Measurements from ENCODE around the gene ERVK3-1. TPM values are rescaled to one million over a fixed set of nuclear protein-coding genes. Genes with fewer than 3 reads are reported as not detected.

The ERVK3-1 gene
- total RNA-seq, 1 donor from 2014 or later = 40.4 TPM

- H3K4me3 ChIP-seq (ENCODE audit: low read depth, low read length) = peak overlapping the region; percentile 77
Observed at GRCh38 chr19:58279925-58280316, 25.3 kb upstream of the ERVK3-1 start.

DNA sequence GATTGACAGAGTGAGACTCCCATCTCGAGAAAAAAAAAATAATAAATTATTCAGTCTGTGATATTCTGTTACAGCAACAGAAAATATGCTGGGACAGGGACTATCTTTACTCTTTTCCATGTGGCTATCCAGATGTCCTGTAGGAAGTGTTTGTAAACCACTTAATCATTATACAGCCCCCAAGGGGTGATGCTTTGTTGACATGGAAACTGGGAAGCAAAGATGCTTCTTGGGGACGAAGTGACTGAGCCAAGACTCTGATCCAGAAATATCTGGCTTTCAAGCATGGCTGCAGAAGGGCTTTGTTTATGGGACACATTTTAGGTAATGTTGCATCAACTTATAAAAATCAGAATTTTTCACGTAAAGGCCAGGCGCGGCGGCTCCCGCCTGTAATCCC is 21.0 kb upstream of the ERVK3-1 start:
- no peak overlapping the region for H3K4me3 ChIP-seq (ENCODE audit: low read depth, low read length)
- TF ChIP-seq, protein P1, sequence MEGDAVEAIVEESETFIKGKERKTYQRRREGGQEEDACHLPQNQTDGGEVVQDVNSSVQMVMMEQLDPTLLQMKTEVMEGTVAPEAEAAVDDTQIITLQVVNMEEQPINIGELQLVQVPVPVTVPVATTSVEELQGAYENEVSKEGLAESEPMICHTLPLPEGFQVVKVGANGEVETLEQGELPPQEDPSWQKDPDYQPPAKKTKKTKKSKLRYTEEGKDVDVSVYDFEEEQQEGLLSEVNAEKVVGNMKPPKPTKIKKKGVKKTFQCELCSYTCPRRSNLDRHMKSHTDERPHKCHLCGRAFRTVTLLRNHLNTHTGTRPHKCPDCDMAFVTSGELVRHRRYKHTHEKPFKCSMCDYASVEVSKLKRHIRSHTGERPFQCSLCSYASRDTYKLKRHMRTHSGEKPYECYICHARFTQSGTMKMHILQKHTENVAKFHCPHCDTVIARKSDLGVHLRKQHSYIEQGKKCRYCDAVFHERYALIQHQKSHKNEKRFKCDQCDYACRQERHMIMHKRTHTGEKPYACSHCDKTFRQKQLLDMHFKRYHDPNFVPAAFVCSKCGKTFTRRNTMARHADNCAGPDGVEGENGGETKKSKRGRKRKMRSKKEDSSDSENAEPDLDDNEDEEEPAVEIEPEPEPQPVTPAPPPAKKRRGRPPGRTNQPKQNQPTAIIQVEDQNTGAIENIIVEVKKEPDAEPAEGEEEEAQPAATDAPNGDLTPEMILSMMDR (conservative IDR thresholded peaks at IDR 0.05; ENCODE audit: low read depth, low read length) = no peak
- DNase-seq (ENCODE audit: low read depth) = no peak

More at GRCh38 chr19:58279925-58280316, 25.3 kb upstream of the ERVK3-1 start:
- TF ChIP-seq, protein P1 (conservative IDR thresholded peaks at IDR 0.05; ENCODE audit: low read depth, low read length) = no peak
- peak; percentile 29 for DNase-seq (ENCODE audit: low read depth)

DNA sequence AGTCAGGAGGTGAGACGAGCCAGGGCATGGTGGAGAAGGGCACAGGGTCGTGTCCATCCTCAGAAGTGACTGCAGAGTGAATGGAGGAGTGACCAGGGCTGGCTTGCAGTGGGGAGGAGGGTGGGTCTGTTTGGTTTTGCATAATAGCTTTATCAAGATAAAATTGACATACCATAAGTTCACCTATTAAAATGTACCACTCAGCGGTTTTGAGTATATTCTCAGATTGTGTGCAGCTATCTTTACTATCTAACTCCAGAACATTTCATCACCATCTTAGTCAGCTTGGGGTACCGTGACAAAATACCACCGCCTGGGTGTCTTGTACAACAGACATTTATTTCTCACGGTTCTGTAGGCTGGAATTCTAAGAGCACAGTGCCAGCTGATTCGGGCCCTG is 13.2 kb upstream of the ERVK3-1 start:
- TF ChIP-seq, protein P1 (conservative IDR thresholded peaks at IDR 0.05; ENCODE audit: low read depth, low read length) = no peak
- no peak for DNase-seq (ENCODE audit: low read depth)
- no peak overlapping the region for H3K4me3 ChIP-seq (ENCODE audit: low read depth, low read length)

DNA sequence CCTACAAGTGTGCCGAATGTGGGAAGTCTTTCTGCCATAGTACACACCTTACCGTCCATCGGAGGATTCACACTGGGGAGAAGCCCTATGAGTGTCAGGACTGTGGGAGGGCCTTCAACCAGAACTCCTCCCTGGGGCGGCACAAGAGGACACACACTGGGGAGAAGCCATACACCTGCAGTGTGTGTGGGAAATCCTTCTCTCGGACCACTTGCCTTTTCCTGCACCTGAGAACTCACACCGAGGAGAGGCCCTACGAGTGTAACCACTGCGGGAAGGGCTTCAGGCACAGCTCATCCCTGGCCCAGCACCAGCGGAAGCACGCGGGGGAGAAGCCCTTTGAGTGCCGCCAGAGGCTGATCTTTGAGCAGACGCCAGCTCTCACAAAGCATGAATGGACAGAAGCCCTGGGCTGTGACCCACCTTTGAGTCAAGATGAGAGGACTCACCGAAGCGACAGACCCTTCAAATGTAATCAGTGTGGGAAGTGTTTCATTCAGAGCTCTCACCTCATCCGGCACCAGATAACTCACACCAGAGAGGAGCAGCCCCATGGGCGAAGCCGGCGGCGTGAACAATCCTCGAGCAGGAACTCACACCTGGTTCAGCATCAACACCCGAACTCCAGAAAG is 10.3 kb upstream of the ERVK3-1 start:
- H3K4me3 ChIP-seq (ENCODE audit: low read depth, low read length) = no peak overlapping the region
- TF ChIP-seq, protein P1 (conservative IDR thresholded peaks at IDR 0.05; ENCODE audit: low read depth, low read length) = no peak
- DNase-seq (ENCODE audit: low read depth) = no peak

- DNase-seq (ENCODE audit: low read depth) = no peak
- TF ChIP-seq, protein P1 (conservative IDR thresholded peaks at IDR 0.05; ENCODE audit: low read depth, low read length) = no peak
- H3K4me3 ChIP-seq (ENCODE audit: low read depth, low read length) = no peak overlapping the region
Observed at GRCh38 chr19:58296104-58296503, 9.1 kb upstream of the ERVK3-1 start.

DNA sequence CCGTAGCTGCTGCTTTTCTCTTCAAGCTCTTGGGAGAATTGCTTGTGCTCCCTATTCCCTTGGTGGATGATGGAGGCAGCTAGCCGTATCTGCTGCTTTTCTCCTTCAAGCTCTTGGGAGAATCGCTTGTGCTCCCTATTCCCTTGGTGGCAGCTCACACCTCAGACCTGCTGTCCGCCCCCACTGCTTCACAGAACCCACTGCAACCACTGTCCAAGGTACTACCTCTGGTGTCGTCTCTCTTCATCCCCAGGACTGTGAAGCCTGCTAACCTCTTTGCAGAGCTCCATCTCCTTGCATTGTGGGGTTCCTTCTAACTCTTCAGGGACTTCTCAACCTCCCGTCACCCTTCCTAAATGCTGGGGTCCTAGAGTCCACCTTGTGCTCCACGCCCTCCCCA is 4.6 kb upstream of the ERVK3-1 start:
- TF ChIP-seq, protein P1 (conservative IDR thresholded peaks at IDR 0.05; ENCODE audit: low read depth, low read length) = no peak
- no peak overlapping the region for H3K4me3 ChIP-seq (ENCODE audit: low read depth, low read length)
- DNase-seq (ENCODE audit: low read depth) = no peak

DNA sequence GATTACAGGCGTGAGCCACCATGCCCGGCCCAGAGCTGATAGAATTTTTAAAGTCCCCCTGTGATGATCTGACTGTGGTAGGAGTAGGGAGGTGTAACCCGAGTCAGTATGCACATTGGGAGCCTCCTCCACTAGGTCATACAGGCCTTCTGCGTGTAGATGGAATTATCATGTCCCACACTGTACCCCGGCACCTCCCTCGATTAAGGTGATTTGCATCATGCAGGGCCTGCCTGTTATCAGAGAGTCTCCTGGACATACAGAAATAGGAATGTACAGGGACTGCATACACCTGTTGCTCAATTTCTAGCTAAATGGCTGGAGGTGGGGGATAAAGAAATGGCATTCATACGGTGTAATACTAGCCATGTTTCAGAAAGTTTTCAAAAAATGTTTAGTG is 922 bp upstream of the ERVK3-1 start:
- peak overlapping the region; percentile 75 for H3K4me3 ChIP-seq (ENCODE audit: low read depth, low read length)
- TF ChIP-seq, protein P1 (conservative IDR thresholded peaks at IDR 0.05; ENCODE audit: low read depth, low read length) = no peak

More for the DNA sequence above, 922 bp upstream of the ERVK3-1 start:
- DNase-seq (ENCODE audit: low read depth) = no peak

All from epithelial cell of proximal tubule (primary cell).